ENCODE results near the gene DLGAP1. TPM values are rescaled to one million over a fixed set of nuclear protein-coding genes. Genes with fewer than 3 reads are reported as not detected.

DLGAP1 gene
- total RNA-seq, 1 donor from 2014 or later: 13.6 TPM

GRCh38 chr18:3823073-3823472, 632.0 kb downstream of the DLGAP1 start:
- DNase-seq: no peak
- Mint-ChIP-seq H3K36me3 (ENCODE audit: unreplicated experiment) (no peaks in the 10 kb centered on the region), H3K27me3 (ENCODE audit: unreplicated experiment) (no peaks in the 10 kb centered on the region), H3K27ac (ENCODE audit: unreplicated experiment) (no peak overlapping the region), H3K4me1 (ENCODE audit: low read depth, unreplicated experiment) (no peaks in the 10 kb centered on the region), H3K9me3 (ENCODE audit: unreplicated experiment) (no peaks in the 10 kb centered on the region), H3K4me3 (ENCODE audit: unreplicated experiment) (no peak overlapping the region)
- no peak for TF ChIP-seq CTCF (IDR thresholded peaks at IDR 0.05; ENCODE audit: partially characterized antibody, unreplicated experiment)

- Mint-ChIP-seq H3K4me3 (ENCODE audit: unreplicated experiment) (no peak overlapping the region), H3K4me1 (ENCODE audit: low read depth, unreplicated experiment) (no peaks in the 10 kb centered on the region), H3K27ac (ENCODE audit: unreplicated experiment) (no peak overlapping the region), H3K9me3 (ENCODE audit: unreplicated experiment) (no peaks in the 10 kb centered on the region), H3K27me3 (ENCODE audit: unreplicated experiment) (no peaks in the 10 kb centered on the region), H3K36me3 (ENCODE audit: unreplicated experiment) (no peaks in the 10 kb centered on the region)
- no peak for TF ChIP-seq CTCF (IDR thresholded peaks at IDR 0.05; ENCODE audit: partially characterized antibody, unreplicated experiment)
- DNase-seq: no peak
Measured at GRCh38 chr18:3821524-3821923, 633.6 kb downstream of the DLGAP1 start.

- Mint-ChIP-seq H3K36me3 (ENCODE audit: unreplicated experiment) (no peaks in the 10 kb centered on the region), H3K4me1 (ENCODE audit: low read depth, unreplicated experiment) (no peaks in the 10 kb centered on the region), H3K4me3 (ENCODE audit: unreplicated experiment) (no peak overlapping the region), H3K27ac (ENCODE audit: unreplicated experiment) (no peak overlapping the region), H3K27me3 (ENCODE audit: unreplicated experiment) (no peaks in the 10 kb centered on the region), H3K9me3 (ENCODE audit: unreplicated experiment) (no peaks in the 10 kb centered on the region)
- DNase-seq: no peak
- TF ChIP-seq CTCF (IDR thresholded peaks at IDR 0.05; ENCODE audit: partially characterized antibody, unreplicated experiment): no peak
Measured at GRCh38 chr18:3819961-3820360, 635.1 kb downstream of the DLGAP1 start.

- no peak overlapping the region for H3K4me3 Mint-ChIP-seq (ENCODE audit: unreplicated experiment)
- no peaks in the 10 kb centered on the region for H3K27me3 Mint-ChIP-seq (ENCODE audit: unreplicated experiment)
- H3K9me3 Mint-ChIP-seq (ENCODE audit: unreplicated experiment): no peaks in the 10 kb centered on the region
- DNase-seq: no peak
- no peaks in the 10 kb centered on the region for H3K4me1 Mint-ChIP-seq (ENCODE audit: low read depth, unreplicated experiment)
- no peak overlapping the region for H3K27ac Mint-ChIP-seq (ENCODE audit: unreplicated experiment)
- no peak for TF ChIP-seq CTCF (IDR thresholded peaks at IDR 0.05; ENCODE audit: partially characterized antibody, unreplicated experiment)
- no peaks in the 10 kb centered on the region for H3K36me3 Mint-ChIP-seq (ENCODE audit: unreplicated experiment)
Measured at GRCh38 chr18:3816610-3817363, 638.3 kb downstream of the DLGAP1 start.

GRCh38 chr18:3815991-3816390, 639.1 kb downstream of the DLGAP1 start:
- TF ChIP-seq CTCF (IDR thresholded peaks at IDR 0.05; ENCODE audit: partially characterized antibody, unreplicated experiment): no peak
- Mint-ChIP-seq H3K27ac (ENCODE audit: unreplicated experiment) (no peak overlapping the region), H3K36me3 (ENCODE audit: unreplicated experiment) (no peaks in the 10 kb centered on the region), H3K27me3 (ENCODE audit: unreplicated experiment) (no peaks in the 10 kb centered on the region), H3K4me3 (ENCODE audit: unreplicated experiment) (no peak overlapping the region), H3K9me3 (ENCODE audit: unreplicated experiment) (no peaks in the 10 kb centered on the region), H3K4me1 (ENCODE audit: low read depth, unreplicated experiment) (no peaks in the 10 kb centered on the region)
- DNase-seq: no peak
